Subcutaneous adipose tissue (tissue), 4 donors: ENCODE measurements around the gene ZNF23. TPM values are rescaled to one million over a fixed set of nuclear protein-coding genes. Genes with fewer than 3 reads are reported as not detected.

Experiments used
- CTCF ChIP-seq: fragments of 450-650 bp; IDR thresholded peaks from one replicate; pipeline ENCODE4 v1.5.1; 2016; ENCODE audit warnings: low read depth, mild to moderate bottlenecking, control low read depth, antibody characterized with exemption, moderate library complexity
- total RNA-seq, 4 donors: library from RNA; depleted of rRNA; stranded (reverse); fragments of >200 nt; gene quantifications; one replicate each; pipeline ENCODE4 v1.1.0, GENCODE V29; 2016

Gene ZNF23
- total RNA-seq, 4 donors from 2014 or later = 8.5 to 19.0 (median 13.5) TPM

DNA sequence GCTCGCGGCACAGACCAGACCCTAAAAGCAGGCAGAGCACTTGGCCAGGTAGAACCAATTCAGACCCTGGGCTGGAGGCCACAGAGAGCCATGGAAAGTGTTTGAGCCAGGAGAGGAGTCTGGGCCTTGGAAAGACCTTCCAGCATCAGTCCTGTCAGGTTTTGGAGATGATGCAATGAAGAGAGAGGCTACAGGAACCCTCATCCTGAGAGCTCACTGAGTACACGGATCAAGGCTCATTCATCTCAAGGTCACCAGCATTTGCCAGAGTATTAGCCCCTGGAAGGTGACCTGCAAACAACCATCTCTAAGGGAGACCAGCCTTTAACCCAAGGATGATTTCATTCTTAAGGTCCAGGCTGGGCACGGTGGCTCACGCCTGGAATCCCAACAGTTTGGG lies 48.0 kb downstream of the ZNF23 start:
- no peak for TF ChIP-seq CTCF

- no peak for TF ChIP-seq CTCF
Measured at GRCh38 chr16:71413341-71413740, 48.7 kb downstream of the ZNF23 start.

DNA sequence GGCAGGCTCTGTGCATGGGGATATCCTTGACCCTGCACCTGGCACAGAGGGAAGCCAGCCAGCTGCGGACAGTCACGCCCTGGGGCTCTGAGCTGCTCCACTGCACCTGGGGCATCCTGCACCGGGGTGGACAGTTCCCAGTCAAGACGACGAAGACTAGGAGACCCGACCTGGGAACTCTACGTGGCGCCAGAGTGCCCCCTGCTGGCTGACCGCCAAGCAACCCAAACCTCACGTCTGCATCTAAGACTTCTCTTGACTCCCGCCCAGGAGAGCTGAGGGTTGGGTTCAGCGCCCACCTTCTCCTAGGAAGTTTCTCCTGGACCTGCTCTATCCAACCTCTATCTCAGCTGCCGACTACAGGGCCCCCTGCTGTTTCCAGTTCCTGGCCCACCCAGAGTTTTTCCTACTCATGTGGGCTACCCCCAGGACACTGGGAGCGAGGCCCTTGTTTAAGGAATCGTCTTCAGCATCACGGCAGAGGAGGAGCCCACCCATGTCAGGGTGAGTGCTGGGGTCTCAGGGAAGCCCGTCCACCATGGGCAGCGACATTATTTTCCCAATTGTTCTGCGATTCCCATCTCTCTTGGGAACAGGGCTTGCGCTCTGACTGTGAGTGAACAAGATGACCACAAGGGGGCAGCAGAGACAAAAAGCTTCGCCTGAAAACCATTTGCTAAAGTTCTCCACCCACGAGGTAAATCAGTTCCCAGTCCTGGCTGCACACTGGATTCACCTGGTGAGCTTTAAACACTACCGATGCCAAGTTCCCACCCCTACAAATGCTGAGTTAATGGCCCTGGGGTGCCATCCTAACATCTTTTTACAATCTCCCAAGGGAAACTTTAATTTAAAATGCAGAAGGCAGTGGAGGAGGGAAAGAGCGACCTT lies 49.5 kb downstream of the ZNF23 start:
- TF ChIP-seq CTCF = no peak

GRCh38 chr16:71410146-71410545 lies 51.9 kb downstream of the ZNF23 start:
- TF ChIP-seq CTCF = no peak

GRCh38 chr16:71409011-71409775 lies 52.9 kb downstream of the ZNF23 start:
- no peak for TF ChIP-seq CTCF

DNA sequence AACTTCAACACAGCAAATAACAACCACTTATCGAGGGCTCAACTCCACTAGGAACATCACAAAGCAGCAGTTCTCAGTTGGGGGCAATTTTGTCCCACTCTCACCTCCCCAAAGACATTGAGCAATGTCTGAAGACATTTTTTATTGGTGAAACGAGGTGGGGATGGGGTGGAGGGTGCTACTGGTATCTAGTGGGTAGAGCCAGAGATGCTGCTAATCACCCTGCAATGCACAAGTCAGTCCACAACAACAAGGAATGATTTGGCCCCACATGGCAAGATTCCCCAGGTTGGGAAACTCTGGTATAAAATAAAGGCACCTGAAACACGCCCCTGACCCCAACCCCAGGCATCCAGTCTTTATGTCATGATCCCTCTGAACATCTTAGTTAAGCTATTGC lies 53.5 kb downstream of the ZNF23 start:
- no peak for TF ChIP-seq CTCF

GRCh38 chr16:71407731-71408130 lies 54.3 kb downstream of the ZNF23 start:
- no peak for TF ChIP-seq CTCF
